Measurements from ENCODE around the gene ZNF512B.

DNA sequence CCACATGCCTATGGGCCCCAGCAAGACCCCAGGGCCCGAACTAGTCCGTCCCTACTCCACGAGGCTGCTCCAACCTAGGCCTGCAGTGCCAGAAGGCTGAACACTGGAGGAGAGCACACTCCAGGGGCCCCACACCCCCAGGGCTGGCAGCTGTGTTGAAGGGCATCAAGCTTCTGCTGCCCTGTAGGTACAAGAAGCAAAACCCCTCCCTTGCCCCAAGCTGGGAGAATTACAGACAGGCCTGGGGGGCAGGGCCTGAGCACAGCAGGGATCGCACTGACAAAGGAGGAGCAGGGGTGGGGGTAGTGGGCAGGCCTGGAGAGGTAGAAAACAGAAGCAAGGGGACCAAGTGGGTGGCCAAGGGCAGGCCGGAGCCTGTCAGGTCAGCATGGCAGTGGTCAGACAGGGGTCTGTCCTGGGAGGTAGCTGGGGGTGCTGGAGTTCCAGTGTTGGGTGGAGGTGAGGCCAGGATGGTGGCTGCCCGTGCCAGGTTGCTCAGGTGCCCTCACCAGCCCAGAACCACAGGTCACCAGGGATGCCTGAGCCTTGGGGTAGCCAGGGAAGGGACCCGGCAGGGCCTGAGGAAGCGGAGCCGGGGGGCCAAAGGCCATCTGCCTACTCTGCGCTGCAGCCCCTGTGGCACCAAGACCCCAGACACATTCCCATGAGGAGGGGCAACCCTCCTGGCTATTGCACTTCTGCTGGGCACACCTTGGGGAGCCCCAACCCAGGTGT is 10.6 kb downstream of the ZNF512B start:
- TF ChIP-seq CTCF (IDR thresholded peaks at IDR 0.05; ENCODE audit: low read depth, low read length, missing input control) = no peak
- TF ChIP-seq TAF1 (conservative IDR thresholded peaks at IDR 0.05) = no peak
- no peak for TF ChIP-seq JUND (IDR thresholded peaks at IDR 0.05)
- TF ChIP-seq YY1 (IDR thresholded peaks at IDR 0.05) = no peak
- TF ChIP-seq, protein P1, sequence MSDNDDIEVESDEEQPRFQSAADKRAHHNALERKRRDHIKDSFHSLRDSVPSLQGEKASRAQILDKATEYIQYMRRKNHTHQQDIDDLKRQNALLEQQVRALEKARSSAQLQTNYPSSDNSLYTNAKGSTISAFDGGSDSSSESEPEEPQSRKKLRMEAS (IDR thresholded peaks at IDR 0.05) = no peak
- TF ChIP-seq GABPA (IDR thresholded peaks at IDR 0.05 in 1 of 2, conservative IDR thresholded peaks at IDR 0.05 in 1 of 2) = no peak
- no peak for TF ChIP-seq RAD21 (IDR thresholded peaks at IDR 0.05)
- TF ChIP-seq HNF4A (conservative IDR thresholded peaks at IDR 0.05) = no peak
- no peak for TF ChIP-seq EGR1 (IDR thresholded peaks at IDR 0.05; ENCODE audit: low read depth in 2 of 2)
- TF ChIP-seq RXRA (IDR thresholded peaks at IDR 0.05) = no peak
- TF ChIP-seq REST (IDR thresholded peaks at IDR 0.05) = no peak
- TF ChIP-seq NR2F2 (IDR thresholded peaks at IDR 0.05) = no peak
- no peak for TF ChIP-seq ATF3 (IDR thresholded peaks at IDR 0.05)
